AG09319 (cell line): ENCODE data around the gene NDST1.

Experiments used
- DNase-seq: peaks from one replicate; pipeline ENCODE4 v3.0.0-alpha.2; 2010; ENCODE audit warnings: low read depth; ENCODE audit errors: extremely low read depth
- CTCF ChIP-seq: IDR thresholded peaks from 2 replicates; pipeline ENCODE4 v1.5.1; 2011; ENCODE audit warnings: low read depth, mild to moderate bottlenecking, inconsistent platforms, low read length, moderate library complexity

Gene NDST1

GRCh38 chr5:150502847-150503246 lies 5.1 kb upstream of the NDST1 start:
- no peak for TF ChIP-seq CTCF
- no peak for DNase-seq

- no peak for TF ChIP-seq CTCF
- DNase-seq: no peak
Observed at GRCh38 chr5:150503386-150503785, 4.5 kb upstream of the NDST1 start.

- no peak for DNase-seq
- TF ChIP-seq CTCF: no peak
Observed at GRCh38 chr5:150503977-150504620, 3.8 kb upstream of the NDST1 start.

DNA sequence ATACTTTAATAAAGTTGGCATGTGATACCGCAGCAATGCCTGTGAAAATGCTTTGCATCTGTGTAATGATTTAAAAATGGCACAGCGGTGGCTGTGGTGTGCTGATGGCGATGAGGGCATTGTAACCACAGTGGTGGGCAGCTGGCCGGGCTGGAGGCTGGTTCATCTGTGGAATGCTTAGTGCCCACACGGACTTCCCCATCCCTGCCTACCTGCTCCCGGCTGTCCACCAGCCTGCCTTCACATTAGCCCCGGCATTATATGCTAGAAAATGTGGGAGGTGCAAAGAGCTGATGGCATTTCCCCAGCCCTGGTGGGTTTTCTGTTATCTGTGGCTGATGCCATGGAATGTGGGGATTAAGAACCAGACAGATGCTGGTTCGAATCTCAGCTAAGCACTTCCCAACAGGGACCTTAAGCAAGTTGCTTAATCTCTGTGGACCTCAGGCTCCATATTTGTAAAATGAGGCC lies 2.9 kb upstream of the NDST1 start:
- TF ChIP-seq CTCF: no peak
- no peak for DNase-seq

DNA sequence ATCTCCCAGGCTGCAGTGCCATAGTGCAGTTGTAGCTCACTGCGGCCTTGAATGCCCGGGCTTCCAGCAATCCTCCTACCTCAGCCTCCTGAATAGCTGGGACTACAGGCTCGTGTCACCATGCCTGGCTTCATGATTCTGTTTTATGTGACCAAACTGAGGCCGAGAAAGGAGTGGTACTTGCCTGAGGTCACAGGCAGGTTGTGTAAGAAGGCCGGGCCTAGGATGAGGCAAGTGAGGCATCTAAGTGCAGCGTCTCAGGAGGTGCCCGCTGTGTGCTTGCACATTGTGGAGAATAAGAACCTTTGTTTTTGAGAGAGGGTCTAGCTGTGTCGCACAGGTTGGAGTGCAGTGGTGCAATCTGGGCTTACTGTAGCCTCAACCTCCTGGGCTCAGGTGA lies 2.1 kb upstream of the NDST1 start:
- TF ChIP-seq CTCF: no peak
- no peak for DNase-seq

- no peak for DNase-seq
- TF ChIP-seq CTCF: no peak
Observed at GRCh38 chr5:150506571-150507473, 1.1 kb upstream of the NDST1 start.

DNA sequence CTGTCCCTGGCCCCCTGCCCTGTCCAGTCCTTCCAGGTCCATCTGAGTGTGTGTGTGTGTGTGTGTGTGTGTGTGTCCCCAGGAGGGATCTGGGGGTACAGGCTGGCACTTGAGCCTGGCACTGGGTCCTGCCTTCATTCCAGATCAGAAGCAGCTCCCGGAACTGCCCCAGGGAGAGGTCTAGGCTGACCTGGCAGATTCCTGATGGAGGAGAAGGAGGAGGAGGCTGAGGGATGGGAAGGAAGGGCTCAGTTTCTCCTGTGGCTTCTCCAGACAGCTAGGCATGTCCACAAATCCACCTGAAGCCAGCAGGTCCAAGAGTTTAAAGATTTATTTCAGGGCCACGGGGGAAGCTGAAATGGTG lies 328 bp downstream of the NDST1 start:
- no peak for TF ChIP-seq CTCF
- no peak for DNase-seq
